Stimulated activated CD4-positive, alpha-beta T cell treated with anti-CD3 and anti-CD28 coated beads, TNF-alpha, amount 100 ng/mL, for 24 hours (primary cell): ENCODE results near the gene TMEM132D.

Experiments used
- DNase-seq, 3 experiments: peaks; one replicate each; pipeline ENCODE4 v3.0.0-alpha.2; 2020; ENCODE audit warnings: low read depth in 3 of 3

Gene TMEM132D

DNA sequence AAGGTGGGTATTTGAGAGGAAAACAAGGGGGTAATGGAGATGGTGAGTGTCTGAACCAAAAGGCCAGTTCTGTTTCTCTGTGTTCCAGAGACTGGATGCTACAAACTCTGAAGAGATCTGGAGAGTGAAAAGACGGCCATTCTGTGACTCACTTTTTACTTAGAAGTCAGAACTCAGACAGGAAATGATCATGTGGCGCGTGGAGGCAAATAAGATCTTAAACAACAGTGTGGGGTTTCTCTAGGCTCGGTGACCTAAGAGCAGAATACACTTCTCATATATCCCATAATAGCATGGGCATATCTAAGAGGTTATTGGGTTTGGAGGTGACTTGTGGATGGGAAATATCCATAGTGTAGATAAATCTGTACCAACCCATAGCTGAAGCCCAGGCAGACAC is 463.5 kb downstream of the TMEM132D start:
- no peak for DNase-seq

DNA sequence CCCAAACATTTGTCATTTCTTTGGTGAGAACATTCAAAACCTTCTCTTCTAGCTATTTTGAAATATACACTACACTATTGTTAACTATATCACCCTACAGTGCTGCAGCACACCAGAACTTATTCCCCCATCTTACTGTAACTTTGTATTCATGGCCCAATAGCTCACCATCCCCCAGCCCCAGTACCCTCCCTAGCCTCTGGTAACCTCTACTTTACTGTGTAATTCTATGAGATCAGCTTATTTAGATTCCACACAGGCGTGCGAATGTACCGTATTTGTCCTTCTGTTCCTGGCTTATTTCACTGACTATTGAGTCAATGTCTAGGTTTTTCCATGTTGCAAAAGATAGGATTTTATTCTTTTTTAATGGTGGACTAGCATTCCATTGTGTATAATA is 469.0 kb downstream of the TMEM132D start:
- DNase-seq = no peak

DNA sequence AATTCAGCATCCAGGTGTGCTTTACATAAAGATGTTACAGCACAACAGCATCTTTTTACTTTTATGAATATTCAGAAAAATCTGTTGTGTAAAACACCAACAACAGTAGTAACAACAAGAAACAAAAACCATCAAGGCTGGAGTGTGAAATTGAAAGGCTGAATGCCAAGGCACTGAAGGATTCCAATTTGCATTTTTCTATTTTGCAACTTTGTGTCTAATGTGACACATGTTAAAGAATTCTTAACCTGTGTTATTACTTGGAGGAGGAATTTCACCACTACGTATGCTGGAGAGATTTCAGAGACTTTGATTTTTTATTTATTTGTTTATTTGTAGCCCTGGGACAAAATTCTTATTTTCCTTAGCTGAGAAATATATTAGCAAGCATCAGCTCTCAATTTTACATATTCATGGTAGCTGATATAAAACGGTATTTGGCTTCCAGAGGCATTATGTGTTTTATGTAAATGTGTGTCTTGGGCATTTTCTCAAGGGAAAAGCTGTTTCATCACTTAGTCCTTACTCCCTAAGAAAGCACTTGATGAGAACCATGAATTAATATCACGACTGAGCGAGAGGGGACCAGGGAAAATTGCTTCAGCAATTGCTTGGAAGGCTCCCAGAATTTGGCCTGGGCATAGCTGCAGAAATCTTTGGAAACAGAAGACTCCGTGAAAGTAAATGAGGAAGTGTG is 475.4 kb downstream of the TMEM132D start:
- DNase-seq = no peak

DNA sequence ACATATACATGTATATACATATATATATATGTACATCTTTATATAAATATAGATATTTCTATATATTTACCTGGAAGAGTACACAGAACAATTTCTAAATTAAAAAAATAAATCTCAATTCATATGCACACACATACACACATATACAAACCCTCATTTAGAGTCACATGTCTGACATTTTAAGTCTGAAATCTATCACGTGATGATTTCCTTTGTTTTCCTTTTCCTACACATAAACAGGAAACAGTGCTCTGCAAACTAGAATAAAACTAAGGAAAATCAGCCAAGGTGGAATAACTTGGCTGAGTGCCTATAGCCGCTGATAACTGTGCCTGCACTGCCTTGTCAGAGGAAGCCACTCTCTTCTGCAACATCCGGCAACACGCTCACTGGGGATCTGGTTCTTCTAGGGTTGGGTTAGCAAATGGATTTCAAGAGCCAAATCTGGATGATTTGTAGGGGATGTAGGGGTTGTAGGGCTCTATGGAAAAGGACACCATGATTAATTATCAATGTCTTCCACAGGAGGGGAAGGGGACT is 480.7 kb downstream of the TMEM132D start:
- no peak for DNase-seq

DNA sequence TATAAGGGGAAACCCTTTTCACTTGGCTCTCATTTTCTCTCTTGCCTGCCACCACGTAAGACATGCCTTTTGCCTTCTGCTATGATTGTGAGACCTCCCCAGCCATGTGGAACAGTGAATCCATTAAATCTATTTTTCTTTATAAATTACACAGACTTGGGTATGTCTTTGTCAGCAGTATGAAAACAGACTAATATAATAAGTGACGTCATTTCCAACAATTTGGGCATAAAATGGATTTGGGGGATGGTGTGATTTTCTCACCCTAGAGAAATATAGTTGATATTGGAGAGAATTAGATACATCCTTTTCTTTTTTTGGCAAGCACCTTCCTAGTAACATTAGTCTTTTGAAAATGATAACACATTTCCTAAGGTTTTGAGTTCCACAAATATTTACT is 490.5 kb downstream of the TMEM132D start:
- DNase-seq = no peak

DNA sequence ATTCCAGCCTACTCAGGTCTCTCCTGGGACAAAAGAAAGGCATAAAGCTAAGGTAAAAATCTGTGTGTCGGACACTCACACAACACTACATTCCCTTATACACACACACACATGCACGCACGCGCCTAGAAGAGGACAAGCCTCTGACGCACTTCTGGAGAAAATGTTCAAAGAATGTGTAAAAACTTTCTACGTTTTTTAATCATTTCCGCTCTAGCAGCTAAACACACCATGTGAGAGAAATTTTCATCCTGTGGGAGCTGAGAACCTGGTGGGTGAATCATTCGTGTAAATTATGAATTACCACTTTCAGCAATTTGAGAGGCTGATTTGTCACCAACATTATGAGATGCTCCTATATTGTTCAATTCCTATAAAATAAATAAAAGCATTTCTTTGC is 494.5 kb downstream of the TMEM132D start:
- DNase-seq = no peak

DNA sequence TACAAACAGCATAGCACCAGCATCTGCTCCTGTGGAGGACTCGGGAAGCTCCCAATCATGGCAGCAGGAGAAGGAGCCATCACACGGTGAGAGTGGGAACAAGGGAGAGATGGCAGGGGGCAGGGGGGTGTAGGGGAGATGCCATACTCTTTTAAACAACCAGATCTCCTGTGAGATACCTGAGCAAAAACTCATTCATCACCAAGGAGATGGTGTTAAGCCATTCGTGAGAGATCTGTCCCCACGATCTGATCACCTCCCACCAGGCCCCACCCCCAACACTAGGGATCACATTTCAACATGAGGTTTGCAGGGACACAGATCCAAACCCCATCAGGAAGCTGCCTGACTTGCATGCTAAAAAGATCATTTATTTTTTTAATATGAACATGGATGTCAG is 499.3 kb downstream of the TMEM132D start:
- DNase-seq = no peak

DNA sequence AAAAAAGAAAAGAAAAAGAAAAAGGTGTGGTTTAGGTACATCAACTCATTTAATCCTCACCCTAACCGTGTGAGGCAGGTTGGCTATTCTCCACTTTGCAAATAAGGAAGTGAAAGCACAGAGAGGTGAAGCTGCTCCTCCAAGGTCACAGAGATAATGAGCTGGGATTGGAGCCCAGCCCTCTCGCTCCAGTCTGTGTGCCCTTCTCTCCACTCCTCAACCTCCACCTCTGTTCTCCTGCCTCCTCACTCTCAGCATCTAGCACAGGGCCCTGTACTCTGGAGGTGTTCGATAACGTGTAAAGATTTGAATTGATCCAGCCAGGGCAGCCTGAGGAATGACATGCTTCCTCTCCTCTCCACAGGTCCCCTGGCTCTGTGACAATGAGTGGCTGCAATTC is 502.3 kb downstream of the TMEM132D start:
- no peak for DNase-seq

DNA sequence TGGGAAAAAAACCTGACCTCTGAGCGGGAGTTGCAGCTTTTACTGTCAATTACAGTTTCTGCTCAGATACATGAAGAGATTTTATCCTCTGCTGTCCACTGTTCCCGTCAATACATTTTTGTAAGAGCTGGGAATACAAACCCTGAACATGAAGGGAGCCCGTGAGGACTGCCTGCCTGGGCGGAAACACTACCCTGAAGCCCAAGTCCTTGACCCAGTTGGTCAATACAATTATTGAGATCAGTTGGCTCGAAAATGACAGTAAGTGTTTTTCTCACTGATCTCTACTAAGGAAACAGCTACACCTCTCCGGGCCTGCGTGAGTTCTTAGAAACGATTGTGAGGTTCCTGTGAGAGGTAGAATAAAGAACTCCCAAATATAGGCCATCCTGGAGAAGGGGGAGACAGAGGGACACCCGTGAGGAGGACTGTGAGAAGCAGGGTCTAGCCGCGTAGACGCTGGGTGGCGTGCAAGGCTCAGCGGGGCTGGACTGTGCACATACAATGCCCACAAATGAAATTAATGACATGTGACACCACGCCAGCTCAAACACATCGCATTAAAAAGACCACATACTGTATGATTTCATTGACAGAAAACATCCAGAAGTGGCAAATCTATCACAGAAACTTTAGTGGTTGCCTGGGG is 509.5 kb downstream of the TMEM132D start:
- no peak for DNase-seq

DNA sequence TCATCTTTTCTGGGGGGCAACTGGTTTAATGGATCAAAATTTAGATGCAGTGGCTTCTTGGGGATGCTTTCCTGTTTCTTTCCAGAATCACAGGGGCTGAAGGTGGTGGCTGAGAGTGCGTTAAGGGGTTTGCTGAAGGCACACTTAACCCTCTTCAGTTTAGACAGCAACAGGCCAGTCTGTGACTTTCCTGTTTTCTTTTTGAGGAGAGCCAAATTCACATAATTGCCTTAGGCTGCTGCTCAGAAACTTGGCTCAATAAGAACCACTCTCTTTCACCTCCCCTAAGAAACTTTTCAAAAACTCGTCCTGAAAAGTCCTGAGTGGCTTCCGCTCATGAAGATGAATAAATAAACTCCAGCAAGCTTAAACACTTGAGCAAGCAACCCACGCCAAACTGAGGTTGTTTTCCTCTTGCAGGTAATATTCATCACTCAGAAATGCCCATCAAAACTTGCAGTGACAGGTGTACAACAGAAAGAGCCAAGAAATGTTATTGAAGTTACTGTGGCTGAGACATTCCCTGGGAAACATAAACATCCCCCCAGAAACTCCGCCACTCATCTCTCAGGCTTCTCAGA is 510.4 kb downstream of the TMEM132D start:
- no peak for DNase-seq

DNA sequence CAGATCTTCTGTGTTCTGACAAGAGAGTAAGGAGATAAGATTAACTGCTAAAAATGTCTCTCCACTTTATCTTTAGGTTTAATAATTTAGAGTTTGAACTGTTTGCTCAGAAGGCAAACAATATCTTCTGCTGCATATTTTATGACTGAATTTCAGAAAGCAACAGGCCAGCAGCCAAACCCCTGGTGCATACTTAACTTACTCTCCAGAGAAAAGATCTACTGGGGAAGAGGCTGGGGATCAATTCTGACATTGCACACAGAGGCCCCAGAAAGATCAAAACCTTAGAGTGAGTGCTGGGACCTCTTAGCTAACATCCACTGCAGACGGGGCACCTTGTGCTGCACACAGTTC is 518.2 kb downstream of the TMEM132D start:
- no peak for DNase-seq

DNA sequence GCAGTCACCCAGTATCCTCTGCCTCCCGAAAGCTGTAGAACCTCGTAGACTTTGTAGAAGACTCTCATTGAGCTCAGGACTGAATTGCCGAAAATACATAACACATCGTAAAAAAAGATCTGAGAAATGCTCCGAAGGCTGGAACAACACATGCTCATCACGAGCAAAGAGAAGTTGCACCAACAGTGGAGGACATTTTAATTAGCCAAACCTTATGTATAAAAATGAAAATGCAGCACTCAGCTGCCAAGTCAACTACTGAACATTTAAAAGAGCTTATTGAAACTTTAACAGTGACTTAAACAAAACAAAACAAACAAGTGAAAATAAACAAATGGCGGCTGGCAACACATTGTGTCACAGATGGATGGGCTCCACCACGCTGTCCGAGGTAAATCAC is 519.9 kb downstream of the TMEM132D start:
- no peak for DNase-seq

DNA sequence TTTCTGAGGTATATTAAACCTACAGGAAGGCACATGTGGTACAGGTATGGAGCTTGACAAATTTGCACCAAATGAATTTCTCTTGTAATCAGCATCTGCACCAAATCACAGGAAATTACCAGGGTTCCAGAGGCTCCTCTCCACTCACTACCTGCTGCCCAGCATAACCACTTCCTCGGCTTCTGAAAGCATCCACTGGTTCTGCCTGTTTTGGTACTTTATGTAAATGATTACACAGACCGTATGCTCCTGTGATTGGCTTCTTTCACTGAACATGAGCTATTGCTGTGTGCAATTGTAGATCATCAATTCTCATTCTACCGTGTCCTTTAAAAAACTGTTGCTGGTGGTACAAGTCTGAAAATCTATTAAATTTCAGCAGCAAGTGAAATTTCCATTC is 522.1 kb downstream of the TMEM132D start:
- DNase-seq = no peak

DNA sequence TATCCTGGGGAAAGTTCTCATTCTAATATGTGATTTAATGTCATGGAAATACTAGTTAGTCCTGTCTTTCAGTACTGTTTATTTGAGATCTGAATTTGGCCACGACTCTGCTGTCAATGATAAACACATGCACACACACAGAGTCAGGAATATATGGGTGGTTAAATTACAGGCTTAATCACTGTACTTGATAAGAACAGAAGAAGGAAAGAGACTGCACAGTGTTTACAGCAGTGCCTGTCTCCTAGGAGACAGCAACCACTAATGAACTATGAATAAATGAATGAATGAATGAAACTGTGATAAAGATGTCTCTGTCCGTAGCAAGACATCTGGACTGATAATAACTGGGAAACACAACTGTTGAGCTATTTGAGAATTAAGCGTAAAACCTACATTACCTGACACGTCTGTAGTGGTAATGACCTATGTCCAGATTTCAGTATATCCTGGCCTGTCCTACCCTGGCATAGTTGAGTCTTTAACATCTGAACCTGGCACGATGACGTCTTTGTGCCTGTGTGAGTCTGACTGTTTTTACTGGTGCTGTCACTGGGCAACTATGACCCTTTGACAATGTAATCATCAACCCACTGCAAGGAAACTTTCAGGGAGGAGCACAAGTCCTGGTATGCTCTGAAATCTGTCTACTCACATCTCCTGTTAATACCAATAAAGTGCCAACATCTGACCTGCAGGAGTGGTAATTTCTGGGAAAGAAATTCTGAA is 524.6 kb downstream of the TMEM132D start:
- DNase-seq = no peak

DNA sequence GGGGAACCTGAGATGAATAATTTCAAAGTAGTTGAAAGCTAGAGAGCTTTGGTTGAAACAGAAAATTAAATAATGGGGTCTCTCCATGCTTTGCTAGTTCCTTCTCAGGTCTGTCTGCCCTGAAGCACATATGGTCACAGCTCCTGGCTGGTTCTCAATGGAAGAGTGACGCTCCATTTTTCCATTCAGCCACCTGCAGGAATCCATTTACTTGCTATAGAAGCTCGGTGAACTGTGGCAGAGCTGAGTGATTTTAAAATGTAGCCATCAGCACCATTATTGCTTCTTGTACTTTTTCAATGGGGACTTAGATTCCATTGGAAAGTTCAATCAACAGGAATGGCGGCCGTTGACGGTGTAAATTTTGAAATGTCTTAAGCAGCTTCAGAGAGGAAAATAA is 525.3 kb downstream of the TMEM132D start:
- DNase-seq = no peak

DNA sequence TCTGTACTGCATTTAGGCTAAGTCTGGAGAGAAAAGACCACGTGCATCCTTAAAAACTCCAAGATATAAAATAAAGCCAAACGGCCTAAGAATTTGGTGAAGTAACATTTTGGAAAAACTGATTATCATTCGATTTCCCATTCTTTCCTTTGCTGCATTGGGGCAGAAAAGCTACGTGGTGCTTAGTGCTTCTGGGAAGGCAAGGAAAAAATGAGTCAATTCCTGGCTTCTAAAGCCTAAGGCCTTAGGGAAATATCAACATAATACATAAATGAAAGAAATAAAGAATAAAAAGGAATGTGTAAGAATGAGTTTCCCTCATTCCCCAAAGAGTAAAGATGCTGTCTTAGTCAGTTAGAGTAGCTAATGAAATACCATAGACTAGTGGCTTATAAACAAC is 530.1 kb downstream of the TMEM132D start:
- DNase-seq = no peak

DNA sequence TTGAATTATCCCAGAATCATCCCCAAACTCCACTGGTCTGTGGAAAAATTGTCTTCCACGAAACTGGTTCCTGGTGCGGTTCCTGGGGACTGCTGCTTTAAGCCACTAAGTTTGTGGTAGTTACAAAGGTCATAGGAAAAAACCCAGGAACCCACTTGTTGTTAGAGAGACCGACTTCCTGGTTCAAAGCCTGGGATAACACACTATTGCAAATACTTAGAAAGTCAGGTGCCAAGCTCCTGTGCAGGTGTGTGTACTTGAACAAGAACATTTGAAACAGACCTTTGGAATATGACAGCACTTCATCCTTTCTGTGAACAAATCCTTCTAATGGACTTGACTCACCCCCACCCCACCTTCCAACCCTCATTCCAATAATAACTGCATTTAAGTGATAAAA is 530.9 kb downstream of the TMEM132D start:
- DNase-seq = no peak

DNA sequence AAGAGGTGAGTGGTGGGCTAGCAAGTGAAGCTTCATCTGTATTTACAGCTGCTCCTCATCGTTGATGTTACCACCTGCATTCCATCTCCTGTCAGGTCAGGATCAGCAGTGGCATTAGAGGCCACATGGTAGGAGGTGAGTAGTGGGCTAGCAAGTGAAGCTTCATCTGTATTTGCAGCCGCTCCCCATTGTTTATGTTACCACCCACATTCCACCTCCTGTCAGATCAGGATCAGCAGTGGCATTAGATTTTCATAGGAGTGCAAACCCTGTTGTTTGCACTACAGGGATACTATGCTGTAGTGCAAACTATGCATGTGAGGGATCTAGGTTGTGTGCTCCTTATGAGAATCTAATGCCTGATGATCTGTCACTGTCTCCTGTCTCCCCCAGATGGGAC is 531.5 kb downstream of the TMEM132D start:
- DNase-seq = no peak

DNA sequence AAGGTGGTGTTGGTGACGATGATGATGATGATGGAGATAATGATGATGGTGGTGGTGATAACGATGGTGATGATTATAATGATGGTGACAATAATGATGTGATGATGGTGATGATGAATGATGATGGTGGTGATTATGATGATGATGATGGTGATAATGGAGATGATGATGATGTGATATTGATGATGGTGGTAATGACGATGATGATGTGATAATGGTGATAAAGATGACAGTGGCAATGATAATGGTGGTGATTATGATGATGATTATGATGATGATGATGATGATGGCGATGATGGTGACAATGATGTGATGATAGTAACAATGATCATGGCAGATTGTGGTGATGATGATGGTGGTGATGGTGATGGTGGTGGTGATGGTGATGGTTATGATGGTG is 532.6 kb downstream of the TMEM132D start:
- DNase-seq = no peak

DNA sequence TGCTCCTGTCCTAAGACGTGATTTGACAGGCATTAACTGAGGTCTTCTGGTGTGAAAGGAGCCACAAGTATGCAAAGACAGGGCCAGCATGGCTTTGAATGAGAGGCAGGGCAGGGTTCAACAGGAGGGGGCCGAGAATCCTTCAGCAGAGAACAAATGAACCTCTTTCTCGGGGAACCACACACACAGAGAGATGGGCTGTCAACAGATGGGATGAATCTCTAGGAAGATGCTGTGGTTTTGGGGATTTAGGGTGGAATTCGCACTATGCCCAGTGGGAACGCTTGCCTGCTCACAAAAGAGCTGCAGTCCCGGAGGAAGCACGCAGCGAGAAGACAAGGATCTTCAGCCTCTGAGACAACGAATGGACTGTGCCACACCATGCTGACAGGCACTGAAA is 537.2 kb downstream of the TMEM132D start:
- no peak for DNase-seq

DNA sequence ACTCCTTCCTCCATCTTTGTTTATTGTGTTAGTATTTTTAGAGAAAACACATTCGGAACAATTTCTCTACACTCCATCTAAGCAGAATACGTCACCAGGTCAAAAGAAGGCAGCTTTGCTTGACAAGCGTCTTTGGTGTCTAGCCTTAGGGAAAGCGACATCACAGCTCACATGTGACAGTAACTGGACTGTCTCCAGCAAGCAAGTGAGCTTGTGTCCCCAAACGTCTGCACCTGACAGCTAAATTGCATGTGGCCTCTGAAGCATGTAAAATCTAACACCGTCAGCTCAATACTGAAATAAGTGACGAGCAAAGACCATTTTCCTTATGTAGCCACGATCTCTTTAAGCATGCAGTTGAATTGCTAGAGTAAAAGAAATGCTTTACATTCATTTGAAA is 540.8 kb downstream of the TMEM132D start:
- no peak for DNase-seq

DNA sequence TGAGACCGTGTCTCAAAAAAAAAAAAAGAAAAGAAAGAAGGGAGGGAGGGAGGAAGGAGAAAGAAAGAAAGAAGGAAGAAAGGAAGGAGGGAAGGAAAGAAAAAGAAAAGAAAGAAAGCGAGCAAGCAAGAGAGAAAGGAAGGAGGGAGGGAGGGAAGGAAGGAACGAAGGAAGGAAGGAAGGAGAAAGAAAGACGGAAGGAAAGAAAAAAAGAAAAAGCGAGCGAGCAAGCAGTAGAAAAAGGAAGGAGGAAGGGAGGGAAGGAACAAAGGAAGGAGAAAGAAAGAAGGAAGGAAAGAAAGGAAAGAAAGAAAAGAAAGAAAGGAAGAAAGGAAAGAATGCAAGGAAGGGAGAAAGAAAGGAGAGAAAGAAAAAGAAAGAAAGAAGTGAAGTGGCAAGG is 546.6 kb downstream of the TMEM132D start:
- DNase-seq = no peak

DNA sequence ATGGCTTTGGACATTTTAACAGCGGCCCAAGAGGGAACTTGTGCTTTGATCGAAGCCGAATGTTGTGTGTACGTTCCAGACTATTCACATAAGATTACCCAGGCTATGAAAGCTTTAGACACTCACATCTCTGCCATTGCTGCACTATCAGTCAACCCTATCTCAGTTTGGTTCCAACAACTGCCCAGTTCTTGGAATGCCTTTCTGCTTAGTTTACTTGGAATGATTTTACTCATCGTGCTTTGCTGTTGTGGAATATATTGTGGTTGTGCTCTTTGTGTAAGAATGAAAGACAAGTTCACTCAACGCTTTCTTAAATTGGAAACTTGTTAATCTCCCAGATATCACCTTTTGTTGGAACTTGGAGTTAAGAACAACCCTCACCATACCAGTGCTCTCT is 552.3 kb downstream of the TMEM132D start:
- DNase-seq = no peak
